Measurements from ENCODE around the gene PRKCB.

The PRKCB gene

GRCh38 chr16:24041834-24042631 is 206.2 kb downstream of the PRKCB start:
- DNase-seq (ENCODE audit: low read depth in 2 of 2), result peak; percentile 2 to 7

- no peak for DNase-seq (ENCODE audit: low read depth in 2 of 2)
Observed at GRCh38 chr16:24044467-24044866, 208.7 kb downstream of the PRKCB start.

GRCh38 chr16:24045641-24046040 is 209.9 kb downstream of the PRKCB start:
- no peak for DNase-seq (ENCODE audit: low read depth in 2 of 2)

- DNase-seq (ENCODE audit: low read depth in 2 of 2), result no peak
Observed at GRCh38 chr16:24046442-24046841, 210.7 kb downstream of the PRKCB start.

GRCh38 chr16:24049113-24049512 is 213.3 kb downstream of the PRKCB start:
- no peak for DNase-seq (ENCODE audit: low read depth in 2 of 2)

- no peak for DNase-seq (ENCODE audit: low read depth in 2 of 2)
Observed at GRCh38 chr16:24051125-24051524, 215.3 kb downstream of the PRKCB start.

- no peak for DNase-seq (ENCODE audit: low read depth in 2 of 2)
Observed at GRCh38 chr16:24052329-24053098, 216.7 kb downstream of the PRKCB start.

GRCh38 chr16:24053099-24053946 is 217.5 kb downstream of the PRKCB start:
- no peak for DNase-seq (ENCODE audit: low read depth in 2 of 2)

- no peak for DNase-seq (ENCODE audit: low read depth in 2 of 2)
Observed at GRCh38 chr16:24054741-24055491, 219.1 kb downstream of the PRKCB start.

- DNase-seq (ENCODE audit: low read depth in 2 of 2), result no peak
Observed at GRCh38 chr16:24062270-24062817, 226.6 kb downstream of the PRKCB start.

GRCh38 chr16:24069036-24069590 is 233.3 kb downstream of the PRKCB start:
- DNase-seq (ENCODE audit: low read depth in 2 of 2), result no peak

- DNase-seq (ENCODE audit: low read depth in 2 of 2), result no peak
Observed at GRCh38 chr16:24070851-24071250, 235.1 kb downstream of the PRKCB start.

- DNase-seq (ENCODE audit: low read depth in 2 of 2), result no peak
Observed at GRCh38 chr16:24071666-24072360, 236.0 kb downstream of the PRKCB start.

- DNase-seq (ENCODE audit: low read depth in 2 of 2), result no peak
Observed at GRCh38 chr16:24073321-24073720, 237.5 kb downstream of the PRKCB start.

- no peak for DNase-seq (ENCODE audit: low read depth in 2 of 2)
Observed at GRCh38 chr16:24074574-24074973, 238.8 kb downstream of the PRKCB start.

- no peak for DNase-seq (ENCODE audit: low read depth in 2 of 2)
Observed at GRCh38 chr16:24075302-24075701, 239.5 kb downstream of the PRKCB start.

- no peak for DNase-seq (ENCODE audit: low read depth in 2 of 2)
Observed at GRCh38 chr16:24075931-24076716, 240.3 kb downstream of the PRKCB start.

GRCh38 chr16:24077292-24077691 is 241.5 kb downstream of the PRKCB start:
- DNase-seq (ENCODE audit: low read depth in 2 of 2), result no peak

- no peak for DNase-seq (ENCODE audit: low read depth in 2 of 2)
Observed at GRCh38 chr16:24077966-24078365, 242.2 kb downstream of the PRKCB start.
